Measurements from ENCODE around the gene ZNF341. TPM values are rescaled to one million over a fixed set of nuclear protein-coding genes. Genes with fewer than 3 reads are reported as not detected.

ZNF341 gene
- total and polyA plus RNA-seq, 9 of the 15 experiments (the other 6 are each of a cell fraction or from before 2014, with no cell fraction given) = 0.08 to 2.6 (median 1.0) TPM

GRCh38 chr20:33689973-33690372 lies 41.8 kb upstream of the ZNF341 start (continued):
- TF ChIP-seq ATF2 (CRISPR knock-in tag; IDR thresholded peaks at IDR 0.05) (no peak), FOXA1 (IDR thresholded peaks at IDR 0.05; ENCODE audit: borderline replicate concordance) (no peak), TFAP4 (CRISPR knock-in tag; IDR thresholded peaks at IDR 0.05; ENCODE audit: borderline replicate concordance) (peak; percentile 26; the same call in 1 of the 2 replicates), ZNF778 (CRISPR knock-in tag; IDR thresholded peaks at IDR 0.05) (no peak), ZNF407 (IDR thresholded peaks at IDR 0.05; ENCODE audit: low read depth) (no peak), ILF3 (IDR thresholded peaks at IDR 0.05; ENCODE audit: borderline replicate concordance) (no peak), ATF3 (IDR thresholded peaks at IDR 0.05) (peak; percentile 90), ATF3 (CRISPR knock-in tag; conservative IDR thresholded peaks at IDR 0.05) (peak; percentile 90), PRDM10 (IDR thresholded peaks at IDR 0.05; ENCODE audit: partially characterized antibody) (no peak), MAFG (tag; conservative IDR thresholded peaks at IDR 0.05) (0 out of 2 replicates have a peak, but pooled peaks have one; percentile 5), HNRNPK (IDR thresholded peaks at IDR 0.05; ENCODE audit: low read depth, low read length, poor library complexity, severe bottlenecking) (no peak), NFYB (IDR thresholded peaks at IDR 0.05; ENCODE audit: extremely low read depth, insufficient read length) (no peak), TFAM (CRISPR knock-in tag; conservative IDR thresholded peaks at IDR 0.05) (no peak)

Measured in K562 (cell line).